Endothelial cell of umbilical vein (primary cell): ENCODE measurements around the gene MYL3. TPM values are rescaled to one million over a fixed set of nuclear protein-coding genes. Genes with fewer than 3 reads are reported as not detected.
A peak's percentile ranks its signal among the peaks of the same experiment; 100 is the strongest.
"Not testable (repeated sequence)": the region's sequence is repeated elsewhere in the genome, so short reads cannot be mapped to it uniquely, and the experiment has no call there.

ENCODE experiments used
- BruUV-seq: library from RNA; stranded (reverse); fragments of 400-500 nt; replicated peaks from 2 replicates; lab custom pipeline; 2021; lab: Mats Ljungman, UMichigan
- CTCF ChIA-PET: fragments of 300-600, 350-600 bp; sonication (Branson Sonifier 250); formaldehyde crosslinking; loops from one replicate; lab custom pipeline; 2021; ENCODE audit warnings: antibody characterized with exemption, inconsistent platforms; lab: Charles Lee
- POLR2A ChIA-PET: fragments of 300-600, 350-600 bp; sonication (Branson Sonifier 250); formaldehyde crosslinking; loops from one replicate; lab custom pipeline; 2021; ENCODE audit warnings: antibody characterized with exemption, inconsistent platforms; lab: Charles Lee
- DNase-seq: peaks from one replicate; pipeline ENCODE4 v3.0.0-alpha.2; 2011; ENCODE audit warnings: low read depth, low spot score
- FAIRE-seq: peaks from 2 replicates; lab custom pipeline; 2011; peaks lifted over from hg19 to GRCh38; lab: Jason Lieb, UNC
- H2AFZ ChIP-seq: 2 replicates; pipeline ENCODE4 v1.6.0; 2012; ENCODE audit warnings: low read depth, low read length, control low read depth, inconsistent platforms
- H3K27ac ChIP-seq: 2 replicates; pipeline ENCODE4 v1.5.1; 2011; ENCODE audit warnings: low read depth, mild to moderate bottlenecking, control low read depth, low read length, moderate library complexity; ENCODE audit not compliant: insufficient read depth
- H3K27me3 ChIP-seq, 2 experiments: 2 replicates each; pipeline versions ENCODE4 v1.6.0 to v1.6.1; 2011; ENCODE audit warnings: low read length in 2 of 2, mixed read lengths in 1 of 2; ENCODE audit not compliant: control insufficient read depth in 2 of 2, insufficient read depth in 2 of 2
- H3K36me3 ChIP-seq, 2 experiments: 2 replicates in 1 of 2; 3 replicates in 1 of 2; pipeline ENCODE4 v1.5.1; 2011; ENCODE audit warnings: low read length in 2 of 2, mild to moderate bottlenecking in 1 of 2, moderate library complexity in 1 of 2; ENCODE audit not compliant: control insufficient read depth in 2 of 2, insufficient read depth in 2 of 2; ENCODE audit errors: extremely low read depth in 1 of 2
- H3K4me1 ChIP-seq: 3 replicates; pipeline ENCODE4 v1.5.1; 2011; ENCODE audit warnings: mild to moderate bottlenecking, low read length; ENCODE audit not compliant: control insufficient read depth, insufficient read depth; ENCODE audit errors: extremely low read depth
- H3K4me2 ChIP-seq: 2 replicates; pipeline ENCODE4 v1.6.1; 2011; ENCODE audit warnings: low read length, control low read depth, mixed read lengths; ENCODE audit not compliant: insufficient read depth
- H3K4me3 ChIP-seq, 3 experiments: fragments of 200-600 bp in 1 of 3; sonication (generic), shearing (Covaris generic) in 1 of 3; replicated peaks in 1 of 3; 2 replicates each; pipeline ENCODE4 v1.5.1; 2011 to 2016; ENCODE audit warnings: control low read depth in 3 of 3, low read length in 3 of 3, mild to moderate bottlenecking in 2 of 3, inconsistent platforms in 1 of 3, low read depth in 1 of 3, moderate library complexity in 1 of 3; ENCODE audit not compliant: insufficient read depth in 1 of 3
- H3K79me2 ChIP-seq: 2 replicates; pipeline ENCODE4 v1.6.0; 2012; ENCODE audit warnings: low read length, inconsistent platforms; ENCODE audit not compliant: control insufficient read depth, insufficient read depth
- H3K9ac ChIP-seq: replicated peaks from 2 replicates; pipeline ENCODE3; 2011; ENCODE audit warnings: low read length, control low read depth; ENCODE audit not compliant: insufficient read depth; ENCODE audit errors: extremely low read depth
- H3K9me1 ChIP-seq: replicated peaks from 3 replicates; pipeline ENCODE4 v1.6.0; 2011; ENCODE audit warnings: mild to moderate bottlenecking, low read length; ENCODE audit not compliant: control insufficient read depth, insufficient read depth; ENCODE audit errors: extremely low read depth
- H3K9me3 ChIP-seq: replicated peaks from 2 replicates; pipeline ENCODE4 v1.5.1; 2012; ENCODE audit warnings: low read length, inconsistent platforms; ENCODE audit not compliant: control insufficient read depth, insufficient read depth
- H4K20me1 ChIP-seq: replicated peaks from 2 replicates; pipeline ENCODE3; 2011; ENCODE audit warnings: mild to moderate bottlenecking, low read length; ENCODE audit not compliant: control insufficient read depth, insufficient read depth; ENCODE audit errors: extremely low read depth
- EZH2 ChIP-seq: IDR thresholded peaks from 2 replicates; pipeline ENCODE4 v1.6.1; 2012; ENCODE audit warnings: borderline replicate concordance, low read depth, mild to moderate bottlenecking, moderate library complexity, low read length, inconsistent platforms; ENCODE audit not compliant: severe bottlenecking
- FOS ChIP-seq: IDR thresholded peaks from 2 replicates; pipeline ENCODE4 v1.6.1; 2011; ENCODE audit warnings: mild to moderate bottlenecking, low read length, moderate library complexity, borderline replicate concordance; ENCODE audit not compliant: insufficient read depth
- GATA2 ChIP-seq: IDR thresholded peaks from 2 replicates; pipeline ENCODE4 v1.7.0; 2011; ENCODE audit warnings: low read depth, mild to moderate bottlenecking, moderate library complexity, mixed read lengths, low read length; ENCODE audit not compliant: insufficient read length, insufficient read depth
- JUN ChIP-seq: IDR thresholded peaks from 2 replicates; pipeline ENCODE4 v1.6.1; 2011; ENCODE audit warnings: borderline replicate concordance, low read depth; ENCODE audit not compliant: insufficient read length, insufficient read depth
- MYC ChIP-seq: IDR thresholded peaks from one replicate; pipeline ENCODE4 v1.6.1; 2011; ENCODE audit warnings: mild to moderate bottlenecking, low read depth, low read length
- POLR2A ChIP-seq: IDR thresholded peaks from 2 replicates; pipeline ENCODE4 v1.6.1; 2012; ENCODE audit warnings: low read depth, mild to moderate bottlenecking, control low read depth, low read length
- POLR2AphosphoS5 ChIP-seq: IDR thresholded peaks from 2 replicates; pipeline ENCODE4 v1.6.1; 2012; ENCODE audit warnings: low read depth, mild to moderate bottlenecking, control low read depth, low read length, moderate library complexity; ENCODE audit not compliant: insufficient read depth
- dilution Hi-C: fragments of 300-500 bp; cut with MboI; formaldehyde crosslinking; loops from one replicate; pipeline ENCODE4 v1.15.0; 2019; ENCODE audit warnings: low sequenced_read_pairs; ENCODE audit not compliant: extremely low pct_ligation_motif_present
- intact Hi-C: fragments of 100-400 bp; cut with micrococcal nuclease; formaldehyde crosslinking; loops from one replicate; pipeline ENCODE4 v1.10.0; 2022
- polyA plus RNA-seq, 4 experiments: library from polyadenylated mRNA; depleted of rRNA in 3 of 4; stranded (reverse) in 3 of 4; unstranded in 1 of 4; fragments of >200 nt; gene quantifications; 2 replicates each; pipeline versions ENCODE4 v1.2.1 to v1.2.3, GENCODE V29; 2011 to 2012; ENCODE audit warnings: missing spikeins in 1 of 4
- total RNA-seq: library from RNA; stranded (reverse); gene quantifications from 2 replicates; pipeline ENCODE4 v1.2.3, GENCODE V29; 2021
- TF ChIP-seq, protein P1 (sequence below): IDR thresholded peaks from 2 replicates; pipeline ENCODE4 v1.6.1; 2011; ENCODE audit not compliant: insufficient read depth, insufficient read length
- TF ChIP-seq, protein P2 (sequence below), 2 donors: IDR thresholded peaks; 1 replicate in 1 of 2; 2 replicates in 1 of 2; pipeline ENCODE4 v1.5.1; 2011; ENCODE audit warnings: low read length in 2 of 2, mild to moderate bottlenecking in 2 of 2, moderate library complexity in 2 of 2, control low read depth in 1 of 2, inconsistent platforms in 1 of 2, low read depth in 1 of 2; ENCODE audit not compliant: insufficient read depth in 1 of 2; ENCODE audit errors: extremely low read depth in 1 of 2

The MYL3 gene
- total and polyA plus RNA-seq, 2 donors (not counting 3 experiments of a cell fraction or from before 2014, with no cell fraction given), result not detected

- Histone ChIP-seq H3K27me3 (peaks cover 14 to 20% of the 10 kb centered on the region in 2 experiments), H3K36me3 (no peaks in the 10 kb centered on the region), H3K4me2 (peak overlapping the region; percentile 12), H3K9me3 (no peaks in the 10 kb centered on the region), H3K4me3 (no peak overlapping the region), H3K9ac (no peak overlapping the region), H3K27ac (no peak overlapping the region), H3K4me1 (peaks cover 4% of the 10 kb centered on the region), H3K79me2 (no peaks in the 10 kb centered on the region), H4K20me1 (no peaks in the 10 kb centered on the region), H2AFZ (peak overlapping the region; percentile 79), H3K9me1 (no peaks in the 10 kb centered on the region)
- dilution Hi-C loops (no loop called here), intact Hi-C loops (loop anchor here (2.0 kb wide), 1 partner anchor 33 kb away; no protein-coding TSS in a partner anchor)
- no TSS peak for BruUV-seq
- ChIA-PET CTCF (interaction anchor here (1.1 to 2.5 kb wide), 3 partner anchors 34 to 60 kb away, joined by 5 to 17 read pairs (median 6); no protein-coding TSS in a partner anchor), POLR2A (no interaction called here)
- FAIRE-seq (no peak), DNase-seq (no peak)
- TF ChIP-seq GATA2 (no peak), POLR2A (no peak), JUN (no peak), FOS (no peak), EZH2 (no peak), POLR2AphosphoS5 (no peak), MYC (no peak)
- TF ChIP-seq, protein P1, sequence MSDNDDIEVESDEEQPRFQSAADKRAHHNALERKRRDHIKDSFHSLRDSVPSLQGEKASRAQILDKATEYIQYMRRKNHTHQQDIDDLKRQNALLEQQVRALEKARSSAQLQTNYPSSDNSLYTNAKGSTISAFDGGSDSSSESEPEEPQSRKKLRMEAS, result no peak
- TF ChIP-seq, protein P2, sequence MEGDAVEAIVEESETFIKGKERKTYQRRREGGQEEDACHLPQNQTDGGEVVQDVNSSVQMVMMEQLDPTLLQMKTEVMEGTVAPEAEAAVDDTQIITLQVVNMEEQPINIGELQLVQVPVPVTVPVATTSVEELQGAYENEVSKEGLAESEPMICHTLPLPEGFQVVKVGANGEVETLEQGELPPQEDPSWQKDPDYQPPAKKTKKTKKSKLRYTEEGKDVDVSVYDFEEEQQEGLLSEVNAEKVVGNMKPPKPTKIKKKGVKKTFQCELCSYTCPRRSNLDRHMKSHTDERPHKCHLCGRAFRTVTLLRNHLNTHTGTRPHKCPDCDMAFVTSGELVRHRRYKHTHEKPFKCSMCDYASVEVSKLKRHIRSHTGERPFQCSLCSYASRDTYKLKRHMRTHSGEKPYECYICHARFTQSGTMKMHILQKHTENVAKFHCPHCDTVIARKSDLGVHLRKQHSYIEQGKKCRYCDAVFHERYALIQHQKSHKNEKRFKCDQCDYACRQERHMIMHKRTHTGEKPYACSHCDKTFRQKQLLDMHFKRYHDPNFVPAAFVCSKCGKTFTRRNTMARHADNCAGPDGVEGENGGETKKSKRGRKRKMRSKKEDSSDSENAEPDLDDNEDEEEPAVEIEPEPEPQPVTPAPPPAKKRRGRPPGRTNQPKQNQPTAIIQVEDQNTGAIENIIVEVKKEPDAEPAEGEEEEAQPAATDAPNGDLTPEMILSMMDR (IDR thresholded peaks at IDR 0.05; ENCODE audit: extremely low read depth in 1 of 2, insufficient read depth in 1 of 2, low read depth in 1 of 2, low read length in 2 of 2), result no peak
Observed at GRCh38 chr3:46811615-46812236, 51.5 kb downstream of the MYL3 start.

- POLR2A ChIA-PET, H3K9ac ChIP-seq, FAIRE-seq, H3K9me1 ChIP-seq, dilution Hi-C loops, intact Hi-C loops, H3K36me3 ChIP-seq, CTCF ChIA-PET, H3K27ac ChIP-seq, H2AFZ ChIP-seq, H4K20me1 ChIP-seq, H3K9me3 ChIP-seq, H3K4me3 ChIP-seq, H3K4me2 ChIP-seq, DNase-seq, H3K79me2 ChIP-seq, H3K4me1 ChIP-seq, BruUV-seq: not testable (repeated sequence)
- H3K27me3 ChIP-seq, result peaks cover 13 to 20% of the 10 kb centered on the region in 2 experiments
Observed at GRCh38 chr3:46808766-46809165, 54.5 kb downstream of the MYL3 start.
